Esophagus muscularis mucosa (tissue), 4 donors: ENCODE measurements around the gene ARAP1. TPM values are rescaled to one million over a fixed set of nuclear protein-coding genes. Genes with fewer than 3 reads are reported as not detected.

ENCODE experiments used
- DNase-seq: peaks from one replicate; pipeline ENCODE4 v3.0.0-alpha.2; 2017; ENCODE audit errors: extremely low spot score
- H3K27ac ChIP-seq, 4 donors: fragments of 200-600 bp; sonication (generic); replicated peaks in 1 of 4; 1 replicate in 3 of 4; 2 replicates in 1 of 4; pipeline ENCODE4 v1.5.1; 2016 to 2019; ENCODE audit warnings: mild to moderate bottlenecking in 1 of 4
- H3K27me3 ChIP-seq, 4 donors: fragments of 200-600 bp; sonication (generic); one replicate each; pipeline versions ENCODE4 v1.5.1 to v1.6.0; 2016 to 2019
- H3K36me3 ChIP-seq, 4 donors: fragments of 200-600 bp; sonication (generic); one replicate each; pipeline ENCODE4 v1.5.1; 2016 to 2019
- H3K4me1 ChIP-seq, 4 donors: fragments of 200-600 bp; sonication (generic); one replicate each; pipeline ENCODE4 v1.5.1; 2016 to 2019
- H3K4me3 ChIP-seq, 4 donors: fragments of 200-600 bp; sonication (generic); 1 replicate in 2 of 4; 2 replicates in 2 of 4; pipeline ENCODE4 v1.5.1; 2016 to 2019; ENCODE audit warnings: mild to moderate bottlenecking in 4 of 4, moderate library complexity in 1 of 4
- H3K9me3 ChIP-seq, 4 donors: fragments of 200-600 bp; sonication (generic); 1 replicate in 3 of 4; 2 replicates in 1 of 4; pipeline ENCODE4 v1.5.1; 2016 to 2019
- CTCF ChIP-seq, 3 experiments: fragments of 200-600 bp in 2 of 3; fragments of 450-650 bp in 1 of 3; sonication (generic) in 2 of 3; IDR thresholded peaks; one replicate each; pipeline ENCODE4 v1.5.1; 2017 to 2019; ENCODE audit warnings: antibody characterized with exemption in 3 of 3, mild to moderate bottlenecking in 2 of 3, moderate library complexity in 1 of 3
- EP300 ChIP-seq: sonication (generic); formaldehyde crosslinking; IDR thresholded peaks from one replicate; pipeline ENCODE4 v1.6.1; 2017; ENCODE audit warnings: antibody characterized with exemption
- POLR2A ChIP-seq: fragments of 450-650 bp; IDR thresholded peaks from one replicate; pipeline ENCODE4 v1.6.1; 2017; ENCODE audit warnings: antibody characterized with exemption, moderate library complexity, mild to moderate bottlenecking, low read depth
- POLR2AphosphoS5 ChIP-seq, 2 donors: sonication (generic); formaldehyde crosslinking; IDR thresholded peaks; one replicate each; pipeline ENCODE4 v1.6.1; 2017; ENCODE audit warnings: antibody characterized with exemption in 2 of 2
- WGBS: methylation state at CpG from one replicate; pipeline ENCODE4 v1.1.5; 2018; 5-methylcytosine and 5-hydroxymethylcytosine counted together
- intact Hi-C: fragments of 100-400 bp; cut with DNase I; formaldehyde crosslinking; loops from one replicate; pipeline ENCODE4 v1.15.1; 2023
- total RNA-seq, 4 donors: library from RNA; depleted of rRNA; stranded (reverse); fragments of >200 nt; gene quantifications; one replicate each; pipeline versions ENCODE4 v1.1.0 to v1.2.1, GENCODE V29; 2016

Gene ARAP1
- total RNA-seq, 4 donors from 2014 or later: 83.7 to 115 (median 110) TPM

- intact Hi-C loops: no loop called here
Observed at GRCh38 chr11:72751116-72752087, 806 bp downstream of the ARAP1 start.

GRCh38 chr11:72750556-72751115, 1.6 kb downstream of the ARAP1 start:
- Histone ChIP-seq H3K27ac (no peak overlapping the region), H3K4me3 (peak overlapping the region in 2 of 4 donors; percentile 78 to 79), H3K9me3 (no peaks in the 10 kb centered on the region), H3K4me1 (peaks cover 17 to 54% (median 42%) of the 10 kb centered on the region in 4 donors), H3K27me3 (no peaks in the 10 kb centered on the region), H3K36me3 (peaks cover 0 to 7% (median 3%) of the 10 kb centered on the region in 4 donors)
- no peak for TF ChIP-seq CTCF (IDR thresholded peaks at IDR 0.05)
- TF ChIP-seq POLR2A: no peak
- DNase-seq: no peak
- WGBS: 95% methylated on average over 2 of the region's 2 CpGs
- intact Hi-C loops: no loop called here

More at GRCh38 chr11:72751116-72752087, 806 bp downstream of the ARAP1 start:
- 35% methylated on average over 17 of the region's 19 CpGs for WGBS
- TF ChIP-seq CTCF (IDR thresholded peaks at IDR 0.05) (no peak), POLR2A (no peak), EP300 (no peak), POLR2AphosphoS5 (IDR thresholded peaks at IDR 0.05) (no peak)
- Histone ChIP-seq H3K27ac (peak overlapping the region; percentile 39 to 64 (median 59)), H3K36me3 (peaks cover 0 to 11% (median 8%) of the 10 kb centered on the region in 4 donors), H3K4me1 (peaks cover 17 to 47% (median 40%) of the 10 kb centered on the region in 4 donors), H3K27me3 (no peaks in the 10 kb centered on the region), H3K9me3 (no peaks in the 10 kb centered on the region), H3K4me3 (peak overlapping the region; percentile 67 to 79 (median 77))
- DNase-seq: no peak

- WGBS: 84% methylated on average over 6 of the region's 9 CpGs
- Histone ChIP-seq H3K4me1 (peaks cover 17 to 54% (median 42%) of the 10 kb centered on the region in 4 donors), H3K9me3 (no peaks in the 10 kb centered on the region), H3K36me3 (peaks cover 0 to 7% (median 3%) of the 10 kb centered on the region in 4 donors), H3K4me3 (no peak overlapping the region), H3K27ac (no peak overlapping the region), H3K27me3 (no peaks in the 10 kb centered on the region)
- no peak for TF ChIP-seq EP300
- TF ChIP-seq POLR2A: no peak
- no peak for TF ChIP-seq POLR2AphosphoS5 (IDR thresholded peaks at IDR 0.05)
- no peak for TF ChIP-seq CTCF (IDR thresholded peaks at IDR 0.05)
- intact Hi-C loops: no loop called here
- no peak for DNase-seq
Observed at GRCh38 chr11:72750086-72750485, 2.1 kb downstream of the ARAP1 start.

GRCh38 chr11:72747289-72747855, 4.8 kb downstream of the ARAP1 start:
- intact Hi-C loops: no loop called here
- TF ChIP-seq POLR2A (no peak), CTCF (IDR thresholded peaks at IDR 0.05) (no peak), EP300 (no peak), POLR2AphosphoS5 (IDR thresholded peaks at IDR 0.05) (no peak)
- 97% methylated on average over 4 of the region's 6 CpGs for WGBS
- no peak overlapping the region for H3K27ac ChIP-seq
- H3K36me3 ChIP-seq: no peaks in the 10 kb centered on the region
- H3K4me1 ChIP-seq: peaks cover 12 to 67% (median 55%) of the 10 kb centered on the region in 4 donors
- no peak overlapping the region for H3K4me3 ChIP-seq
- no peak for DNase-seq
- no peaks in the 10 kb centered on the region for H3K27me3 ChIP-seq
- H3K9me3 ChIP-seq: no peaks in the 10 kb centered on the region
